GM12801 (cell line): ENCODE results near the gene C15orf39.

ENCODE experiments used
- TF ChIP-seq, protein P1 (sequence below): IDR thresholded peaks from one replicate; pipeline ENCODE4 v1.5.1; 2011; ENCODE audit warnings: control low read depth; ENCODE audit not compliant: insufficient read length; ENCODE audit errors: extremely low read depth

The C15orf39 gene

DNA sequence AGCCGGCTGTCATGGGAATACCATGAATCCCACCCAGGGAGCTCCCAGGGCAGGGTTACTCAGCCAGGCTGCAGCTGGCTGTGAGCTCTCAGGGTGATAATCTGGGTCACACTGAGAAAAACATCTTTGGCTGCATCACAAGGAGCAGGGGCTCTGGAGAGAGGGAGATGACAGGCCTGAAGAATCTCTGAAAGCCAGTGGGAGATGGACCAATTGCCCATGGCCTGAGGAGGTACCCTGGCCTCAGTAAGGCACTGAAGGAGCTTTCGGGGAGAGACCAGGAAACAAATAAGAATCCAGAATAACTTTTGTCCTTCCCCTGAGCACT lies 28.3 kb downstream of the C15orf39 start:
- TF ChIP-seq, protein P1, sequence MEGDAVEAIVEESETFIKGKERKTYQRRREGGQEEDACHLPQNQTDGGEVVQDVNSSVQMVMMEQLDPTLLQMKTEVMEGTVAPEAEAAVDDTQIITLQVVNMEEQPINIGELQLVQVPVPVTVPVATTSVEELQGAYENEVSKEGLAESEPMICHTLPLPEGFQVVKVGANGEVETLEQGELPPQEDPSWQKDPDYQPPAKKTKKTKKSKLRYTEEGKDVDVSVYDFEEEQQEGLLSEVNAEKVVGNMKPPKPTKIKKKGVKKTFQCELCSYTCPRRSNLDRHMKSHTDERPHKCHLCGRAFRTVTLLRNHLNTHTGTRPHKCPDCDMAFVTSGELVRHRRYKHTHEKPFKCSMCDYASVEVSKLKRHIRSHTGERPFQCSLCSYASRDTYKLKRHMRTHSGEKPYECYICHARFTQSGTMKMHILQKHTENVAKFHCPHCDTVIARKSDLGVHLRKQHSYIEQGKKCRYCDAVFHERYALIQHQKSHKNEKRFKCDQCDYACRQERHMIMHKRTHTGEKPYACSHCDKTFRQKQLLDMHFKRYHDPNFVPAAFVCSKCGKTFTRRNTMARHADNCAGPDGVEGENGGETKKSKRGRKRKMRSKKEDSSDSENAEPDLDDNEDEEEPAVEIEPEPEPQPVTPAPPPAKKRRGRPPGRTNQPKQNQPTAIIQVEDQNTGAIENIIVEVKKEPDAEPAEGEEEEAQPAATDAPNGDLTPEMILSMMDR = no peak

DNA sequence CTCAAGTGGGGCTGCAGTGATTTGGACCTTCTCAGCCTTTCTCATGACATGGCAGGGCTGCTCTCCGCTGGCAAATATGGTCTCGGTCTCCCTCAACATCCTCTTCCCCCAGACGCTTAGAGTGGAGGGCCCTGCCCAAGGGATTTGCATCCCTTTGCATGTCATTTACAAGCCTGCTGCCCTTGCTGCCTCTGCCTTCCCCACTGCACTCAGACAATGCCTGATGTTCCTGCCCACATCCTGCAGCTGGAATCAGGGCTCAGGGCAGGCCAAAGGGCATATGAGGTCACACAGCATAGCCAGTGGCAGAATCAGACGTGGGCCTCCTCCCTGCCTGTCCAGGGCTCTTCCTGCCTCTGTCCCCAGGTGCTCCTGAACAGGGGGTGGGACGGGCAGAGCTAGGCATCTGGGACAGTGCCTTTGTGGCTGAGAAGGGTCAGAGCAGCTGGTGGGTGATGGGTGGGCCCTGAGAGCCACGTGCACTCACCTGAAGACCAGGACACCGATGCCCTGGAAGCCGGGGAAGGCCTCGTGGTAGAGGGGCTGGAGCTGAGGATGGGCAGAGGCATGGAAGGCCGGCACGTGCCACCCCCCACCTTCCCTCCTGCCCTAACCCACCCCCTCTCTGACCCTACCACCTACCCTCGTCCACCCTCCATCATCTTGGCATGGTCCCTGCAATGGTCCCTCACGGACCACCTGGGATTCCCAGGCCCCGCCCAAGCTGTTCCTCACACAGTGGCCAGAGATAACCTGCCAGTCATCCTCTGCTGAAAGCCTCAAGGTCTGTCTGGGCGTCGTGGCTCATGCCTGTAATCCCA lies 29.1 kb downstream of the C15orf39 start:
- TF ChIP-seq, protein P1 = no peak

DNA sequence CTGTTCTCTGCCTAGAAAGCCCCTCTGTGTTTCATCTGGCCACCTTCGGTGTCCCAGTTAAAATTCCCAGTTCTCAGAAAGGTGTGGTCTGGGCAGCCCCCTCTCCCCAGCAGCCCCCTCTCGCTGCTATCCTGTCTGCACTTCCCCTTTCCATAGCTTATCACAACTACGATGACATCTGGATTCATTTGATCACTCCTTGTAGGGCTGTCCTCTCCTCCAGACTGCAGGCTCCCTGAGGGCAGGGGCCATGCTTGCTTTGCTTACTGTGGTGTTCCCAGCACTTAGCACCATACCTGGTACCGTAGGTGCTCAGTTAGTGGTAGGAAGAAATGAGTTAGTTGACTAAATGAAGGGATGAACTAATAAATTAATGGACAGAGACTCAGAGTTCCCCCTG lies 30.2 kb downstream of the C15orf39 start:
- TF ChIP-seq, protein P1 = no peak

DNA sequence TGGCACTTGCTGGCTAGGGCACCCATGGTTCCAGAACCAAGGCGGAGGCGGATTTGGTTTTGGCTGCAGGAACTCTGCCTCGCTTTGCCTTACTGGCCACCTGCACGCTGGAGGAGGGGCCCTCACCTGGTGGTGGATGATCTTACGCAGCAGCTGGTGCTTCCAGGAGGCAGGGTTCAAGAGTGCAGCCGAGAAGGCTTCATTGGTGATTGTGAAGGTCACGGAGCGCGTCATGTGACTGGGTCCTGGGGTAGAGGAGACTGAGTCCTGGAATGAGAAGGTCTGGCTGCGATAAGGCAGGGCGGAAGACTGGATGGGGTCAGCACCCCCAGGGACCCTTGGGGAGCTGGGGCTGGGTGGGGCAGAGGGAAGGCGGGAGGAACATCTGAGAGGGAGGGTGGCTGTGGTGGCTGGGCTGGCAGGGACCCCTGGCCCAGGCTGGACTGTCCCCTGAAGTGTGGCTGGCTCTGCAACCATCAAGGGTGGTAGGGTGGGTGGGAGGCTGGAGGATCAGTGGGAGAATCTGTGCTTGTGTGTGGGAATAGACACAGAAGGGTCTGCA lies 30.7 kb downstream of the C15orf39 start:
- TF ChIP-seq, protein P1 = no peak

DNA sequence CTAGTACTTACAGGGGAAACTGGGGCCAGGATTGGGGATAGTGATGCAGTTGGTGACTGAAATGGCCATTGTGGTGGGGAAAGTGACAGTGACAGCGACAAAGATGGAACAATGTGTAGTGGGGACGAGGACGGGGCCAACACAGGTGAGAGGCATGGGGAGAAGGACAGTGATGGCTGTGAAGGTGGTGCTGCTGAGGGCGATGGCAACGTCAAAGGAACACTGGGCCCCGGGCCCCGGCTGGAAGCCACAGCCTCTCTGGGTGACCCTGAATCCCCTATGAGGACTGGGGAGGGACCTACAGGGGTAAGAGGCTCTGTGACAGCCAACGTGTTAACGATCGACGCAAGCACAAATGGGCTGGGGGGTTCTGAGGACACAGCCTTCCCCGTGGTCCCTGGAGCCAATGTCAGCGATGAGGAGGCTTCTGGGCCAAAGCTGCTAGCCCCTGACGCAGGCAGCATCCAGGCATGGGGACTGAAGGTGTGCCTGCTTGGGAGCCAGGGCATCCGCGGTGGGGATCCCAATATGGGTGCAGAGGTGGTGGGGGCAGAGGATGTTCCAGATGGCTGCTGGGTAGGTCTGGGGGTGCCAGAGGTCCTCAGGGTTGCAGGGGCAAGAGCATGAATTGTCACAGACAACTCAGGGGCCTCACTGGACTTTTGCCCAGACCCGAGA lies 31.3 kb downstream of the C15orf39 start:
- TF ChIP-seq, protein P1 = no peak

DNA sequence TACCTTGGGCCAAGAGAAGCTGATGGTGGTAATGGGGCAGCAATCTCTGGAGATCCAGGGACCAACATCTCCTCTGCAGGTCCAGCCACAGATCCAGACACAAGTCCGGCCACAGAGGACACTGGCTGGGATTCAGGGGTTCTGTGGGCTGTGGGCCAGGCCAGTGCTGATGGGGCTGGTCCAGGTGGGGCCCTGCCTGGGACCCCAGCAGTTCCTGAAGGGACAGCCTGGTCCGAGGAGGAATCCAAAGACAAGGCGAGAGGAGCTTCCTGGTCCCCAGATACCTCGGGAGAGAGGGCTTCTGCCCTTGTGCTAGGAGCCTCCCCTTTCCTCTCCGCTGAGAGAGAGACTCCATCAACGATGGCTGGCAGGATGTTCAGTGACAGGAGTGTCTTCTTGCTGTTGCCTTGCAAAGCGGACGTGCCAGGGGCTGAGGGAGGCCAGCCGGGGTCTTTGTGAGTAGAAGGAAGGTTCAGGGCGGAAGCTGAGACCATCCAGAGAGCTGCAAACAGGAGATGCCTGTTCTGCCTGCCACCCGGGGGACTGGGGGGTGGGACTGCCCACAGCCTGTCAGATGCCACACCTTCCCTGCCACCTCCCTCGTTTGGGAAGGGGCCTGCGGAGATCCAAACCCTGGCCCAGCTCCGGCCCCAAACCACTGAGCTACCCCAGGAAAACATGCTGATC lies 32.0 kb downstream of the C15orf39 start:
- TF ChIP-seq, protein P1 = no peak

DNA sequence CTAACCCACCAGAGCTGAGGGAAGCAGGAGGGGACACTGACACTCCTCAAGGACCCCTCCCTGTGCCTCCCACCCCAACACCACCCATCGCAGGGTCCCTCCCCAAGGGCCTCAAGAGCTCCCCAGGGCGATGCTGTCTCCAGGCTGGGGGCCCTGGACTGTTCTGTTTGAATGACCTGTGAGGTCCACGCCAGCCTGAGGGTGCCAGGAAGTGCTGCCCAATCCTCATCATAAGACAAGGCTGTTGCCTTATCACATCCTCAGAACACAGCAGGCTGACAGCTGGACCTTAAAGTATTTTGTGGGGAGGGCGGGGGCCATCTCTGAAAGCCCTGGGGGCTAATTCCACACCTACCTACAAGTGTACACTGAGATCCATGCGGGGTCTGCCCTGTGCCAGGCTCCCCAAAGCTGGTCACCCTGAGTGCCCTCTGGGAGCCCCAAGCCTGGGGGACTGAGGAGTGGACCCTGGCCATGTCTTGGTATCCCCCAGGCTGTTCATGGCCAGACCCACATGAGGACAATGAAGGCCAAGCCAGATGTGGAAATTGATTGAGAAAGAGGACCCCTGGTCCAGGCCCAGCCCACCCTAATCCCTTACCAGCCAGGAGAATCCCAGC lies 32.6 kb downstream of the C15orf39 start:
- TF ChIP-seq, protein P1 = no peak
